ENCODE data around the gene FBXO38.
"Not testable (repeated sequence)": the region's sequence is repeated elsewhere in the genome, so short reads cannot be mapped to it uniquely, and the experiment has no call there.

FBXO38 gene

GRCh38 chr5:148465381-148466235 lies 81.8 kb downstream of the FBXO38 start:
- FAIRE-seq (no peak), DNase-seq (ENCODE audit: extremely low spot score, insufficient read length, low read depth) (no peak)

DNA sequence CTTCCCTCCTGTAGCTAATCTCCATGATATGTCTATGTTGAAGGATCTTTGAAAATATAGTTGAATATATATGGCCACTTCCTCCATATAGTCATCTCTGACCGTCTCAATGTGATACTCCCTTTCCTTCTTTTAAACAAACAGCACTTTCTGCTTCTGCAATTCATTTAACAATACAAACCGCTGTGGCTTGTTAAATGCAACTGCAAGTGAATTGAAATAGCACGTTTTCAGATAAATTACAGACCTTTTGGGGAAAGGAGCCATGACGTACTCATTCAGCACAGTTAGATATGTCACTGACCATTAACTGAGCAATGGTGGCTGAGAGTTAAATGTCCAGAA lies 82.5 kb downstream of the FBXO38 start:
- DNase-seq (ENCODE audit: extremely low spot score, insufficient read length, low read depth) (no peak), FAIRE-seq (no peak)

DNA sequence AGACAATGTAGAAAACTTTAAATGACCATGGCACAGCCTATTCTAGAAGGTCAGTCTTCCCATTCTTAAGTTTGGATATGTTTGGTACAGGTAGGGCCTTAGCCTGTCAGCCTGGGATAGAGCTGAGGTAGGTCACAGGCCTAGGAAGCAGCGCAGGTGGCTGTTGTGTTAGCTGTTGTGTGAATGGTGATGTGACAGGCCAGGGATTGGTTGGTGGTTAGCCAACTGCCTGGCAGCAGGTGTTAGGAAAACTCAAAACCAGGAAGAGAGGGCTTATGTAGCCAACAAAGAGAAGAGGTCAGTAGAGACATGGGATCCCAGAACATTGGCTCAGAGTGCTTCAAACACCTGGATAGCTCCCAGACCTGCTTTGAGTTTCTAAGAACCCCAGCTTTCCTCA lies 84.2 kb downstream of the FBXO38 start:
- no peak for DNase-seq (ENCODE audit: extremely low spot score, insufficient read length, low read depth)
- no peak for FAIRE-seq

DNA sequence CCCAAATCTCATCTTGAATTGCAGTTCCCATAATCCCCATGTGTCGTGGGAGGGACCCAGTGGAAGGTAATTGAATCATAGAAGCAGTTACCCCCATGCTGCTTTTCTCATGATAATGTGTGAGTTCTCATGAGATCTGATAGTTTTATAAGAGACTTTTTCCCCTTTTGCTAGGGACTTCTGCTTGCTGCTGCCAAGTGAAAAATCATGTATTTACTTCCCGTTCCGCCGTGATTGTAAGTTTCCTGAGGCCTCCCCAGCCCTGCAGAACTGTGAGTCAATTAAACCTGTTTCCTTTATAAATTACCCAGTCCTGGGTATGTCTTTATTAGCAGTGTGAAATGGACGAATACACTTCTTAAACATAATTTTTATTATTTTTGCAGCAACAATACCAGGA lies 85.0 kb downstream of the FBXO38 start:
- not testable (repeated sequence) for FAIRE-seq; DNase-seq (ENCODE audit: extremely low spot score, insufficient read length, low read depth)

DNA sequence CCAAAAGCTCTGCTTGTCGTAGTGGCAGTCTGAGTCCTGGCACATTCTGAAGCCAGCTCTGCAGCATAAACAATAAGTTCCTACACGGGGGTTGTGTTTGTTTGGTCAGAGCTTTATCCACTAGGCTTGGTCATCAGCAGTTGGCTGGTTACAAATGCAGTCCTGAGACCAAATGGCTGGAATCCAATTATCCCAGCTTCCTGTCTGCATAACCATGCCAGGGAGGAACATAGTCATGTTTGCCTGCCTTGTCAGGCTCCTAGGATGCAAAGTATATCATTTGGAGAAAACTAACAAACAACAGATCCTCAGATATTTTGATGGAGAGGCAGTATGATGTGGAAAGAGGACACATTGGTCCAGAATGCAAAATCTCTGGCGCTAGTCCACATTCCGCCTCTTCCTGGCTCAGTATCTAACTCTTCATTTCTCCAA lies 85.8 kb downstream of the FBXO38 start:
- DNase-seq (ENCODE audit: extremely low spot score, insufficient read length, low read depth) (no peak), FAIRE-seq (no peak)

DNA sequence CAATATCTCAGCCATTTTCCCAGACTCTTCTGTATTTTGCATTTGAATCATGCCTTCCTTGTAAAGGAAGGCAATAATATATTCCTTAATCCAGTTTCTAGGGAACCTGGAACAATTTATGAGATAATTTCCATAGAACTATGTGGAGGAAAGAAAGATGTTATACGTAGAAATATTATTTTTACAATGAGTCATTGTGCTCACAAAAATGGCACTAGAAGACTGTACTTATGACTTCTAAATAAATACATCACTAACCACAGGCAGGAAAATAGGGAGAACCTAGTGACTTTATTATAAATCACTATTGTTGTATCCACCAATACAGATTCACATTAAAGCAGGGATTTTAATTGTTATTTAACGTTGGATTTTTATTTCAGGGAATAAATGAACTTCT lies 87.6 kb downstream of the FBXO38 start:
- no peak for FAIRE-seq
- no peak for DNase-seq (ENCODE audit: extremely low spot score, insufficient read length, low read depth)

DNA sequence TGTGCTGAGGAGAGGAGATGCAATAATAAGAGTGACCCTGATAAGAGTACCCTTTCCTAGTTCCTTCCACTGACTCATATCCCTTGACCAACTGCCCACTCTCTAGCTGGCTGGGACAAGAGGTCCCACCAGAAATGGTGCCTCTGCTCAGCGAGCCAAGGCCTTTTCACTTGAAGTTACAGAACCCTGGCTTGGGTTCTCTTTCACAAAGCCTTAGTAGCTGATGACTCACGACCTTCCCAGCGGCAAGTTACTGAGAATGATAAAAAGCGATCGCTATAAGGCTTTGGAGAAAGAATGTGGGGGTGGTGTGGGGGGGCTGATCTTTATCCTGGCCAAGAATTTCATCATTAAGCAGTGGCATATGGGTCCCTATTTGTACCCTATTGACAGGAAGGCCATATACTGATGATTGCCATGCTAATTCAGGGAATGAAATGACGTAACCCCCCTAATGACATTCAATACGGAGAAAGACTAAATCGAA lies 90.3 kb downstream of the FBXO38 start:
- no peak for DNase-seq (ENCODE audit: extremely low spot score, insufficient read length, low read depth)
- no peak for FAIRE-seq

DNA sequence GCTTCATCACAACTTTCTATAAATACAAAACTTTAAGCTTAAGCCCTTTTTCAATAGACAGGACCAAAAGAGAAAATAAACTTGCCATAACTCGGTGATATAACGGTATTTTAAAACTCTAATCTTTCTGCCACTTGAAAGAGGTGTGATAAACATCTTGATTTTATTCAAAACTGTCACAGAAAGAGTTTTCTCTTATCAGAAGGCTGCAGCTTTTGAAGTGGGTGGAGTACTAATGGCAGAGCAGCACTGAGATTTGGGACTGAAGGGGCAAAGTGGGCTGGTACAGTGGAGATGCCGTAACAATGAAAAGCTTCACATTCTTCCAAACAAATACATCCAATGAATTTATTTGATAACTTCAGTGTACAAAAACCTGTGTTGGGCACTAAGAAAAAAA lies 92.5 kb downstream of the FBXO38 start:
- FAIRE-seq, result no peak
- DNase-seq (ENCODE audit: extremely low spot score, insufficient read length, low read depth), result no peak

DNA sequence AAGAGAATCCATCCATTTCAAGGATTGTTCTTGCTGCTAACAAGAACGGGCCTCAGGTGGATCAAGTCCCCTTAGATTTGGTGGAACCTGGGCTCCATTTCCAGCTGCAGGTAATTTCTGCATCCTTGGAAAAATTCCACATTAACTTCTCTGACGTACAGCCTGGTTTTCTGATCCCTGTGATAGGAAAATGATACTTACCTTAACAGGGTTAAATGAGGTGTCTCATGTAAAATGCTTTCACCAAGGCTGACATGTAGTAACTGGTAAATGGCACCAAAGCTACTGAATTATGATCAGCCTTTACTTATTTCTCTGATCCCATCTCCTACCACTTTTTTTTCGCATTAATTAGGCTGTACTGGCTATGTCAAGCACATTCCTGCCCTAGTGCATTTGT lies 93.7 kb downstream of the FBXO38 start:
- no peak for FAIRE-seq
- no peak for DNase-seq (ENCODE audit: extremely low spot score, insufficient read length, low read depth)

DNA sequence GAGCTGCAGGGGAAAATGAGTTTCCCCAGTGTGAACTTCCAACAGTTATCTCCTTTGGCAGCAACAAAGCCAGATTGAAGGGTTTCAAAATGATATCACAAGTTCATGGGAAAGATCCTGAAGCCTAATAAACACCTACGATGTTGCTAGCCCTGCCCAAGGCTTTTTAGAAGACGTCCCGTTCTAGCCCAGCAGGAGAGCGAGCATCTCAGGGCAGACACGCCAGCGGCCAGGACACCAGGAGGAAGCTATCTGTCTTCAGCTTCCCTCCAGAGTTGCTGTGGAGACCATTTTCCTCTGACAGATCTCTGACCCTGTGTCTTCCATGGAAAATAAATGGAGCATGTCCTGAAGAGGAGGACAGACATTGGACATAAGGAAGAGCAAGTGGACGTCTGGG lies 98.4 kb downstream of the FBXO38 start:
- no peak for FAIRE-seq
- DNase-seq (ENCODE audit: extremely low spot score, insufficient read length, low read depth), result no peak

- FAIRE-seq (peak; percentile 66), DNase-seq (ENCODE audit: extremely low spot score, insufficient read length, low read depth) (peak; percentile 2)
Observed at GRCh38 chr5:148482697-148483462, 99.1 kb downstream of the FBXO38 start.

- DNase-seq (ENCODE audit: extremely low spot score, insufficient read length, low read depth), result no peak
- FAIRE-seq, result no peak
Observed at GRCh38 chr5:148483750-148484149, 100.0 kb downstream of the FBXO38 start.

GRCh38 chr5:148484651-148485050 lies 100.9 kb downstream of the FBXO38 start:
- FAIRE-seq (no peak), DNase-seq (ENCODE audit: extremely low spot score, insufficient read length, low read depth) (no peak)

- FAIRE-seq, result no peak
Observed at GRCh38 chr5:148486456-148486855, 102.7 kb downstream of the FBXO38 start.

DNA sequence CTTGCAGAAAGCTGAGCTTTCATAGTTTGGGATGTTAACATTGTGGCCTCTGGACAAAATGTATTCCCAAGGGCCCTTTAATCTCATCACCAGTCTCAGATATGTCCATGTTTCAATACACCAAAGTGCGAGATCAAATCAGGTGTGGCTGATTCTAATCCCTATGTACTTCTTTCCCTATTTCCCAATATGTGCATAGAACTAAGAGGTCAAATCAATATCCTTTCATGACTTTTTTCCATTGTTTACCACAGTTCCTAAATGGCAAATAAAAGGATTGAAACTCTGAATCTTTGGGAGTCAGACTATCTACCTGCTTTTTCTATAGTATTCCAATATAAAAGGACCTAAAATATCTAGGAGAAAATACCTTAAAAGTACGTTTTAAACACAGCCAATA lies 105.0 kb downstream of the FBXO38 start:
- DNase-seq (ENCODE audit: extremely low spot score, insufficient read length, low read depth) (no peak), FAIRE-seq (no peak)

More at GRCh38 chr5:148486456-148486855, 102.7 kb downstream of the FBXO38 start:
- no peak for DNase-seq (ENCODE audit: extremely low spot score, insufficient read length, low read depth)

DNA sequence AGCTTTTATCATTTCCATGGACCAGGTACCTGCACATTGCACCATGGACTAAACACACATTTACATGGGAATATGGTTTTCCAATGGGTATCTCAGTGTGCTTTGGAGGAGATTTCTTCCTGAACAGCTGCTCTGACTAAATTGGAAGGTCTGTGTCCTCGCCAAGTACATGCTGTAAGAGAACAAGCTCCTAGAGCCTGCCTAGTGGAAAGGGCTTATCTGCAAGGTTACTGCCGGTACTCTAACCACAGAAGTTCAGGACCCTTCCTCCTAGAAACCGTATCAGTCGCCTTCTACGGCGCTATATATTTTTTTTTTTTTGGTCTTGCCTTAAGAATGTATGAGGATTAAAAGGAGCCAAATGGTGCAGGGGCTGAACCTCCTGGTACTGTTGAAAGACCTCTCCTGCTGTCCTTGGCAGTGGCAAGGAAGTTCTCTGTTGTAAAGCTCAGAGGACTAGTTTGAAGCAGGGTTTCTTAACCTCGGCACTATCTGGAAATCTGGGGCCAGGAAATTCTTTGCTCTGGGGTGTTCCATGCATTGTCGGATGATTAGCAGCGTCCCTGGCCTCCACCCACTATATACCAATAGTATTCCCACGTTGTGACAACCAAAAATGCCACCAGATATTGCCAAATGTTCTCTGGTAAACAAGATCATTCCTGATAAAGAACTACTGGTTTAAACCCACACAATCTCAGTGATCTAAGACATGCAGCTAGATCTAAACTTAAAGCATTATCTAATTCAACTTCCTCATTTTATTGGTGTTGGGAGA lies 107.4 kb downstream of the FBXO38 start:
- DNase-seq (ENCODE audit: extremely low spot score, insufficient read length, low read depth) (no peak), FAIRE-seq (no peak)

DNA sequence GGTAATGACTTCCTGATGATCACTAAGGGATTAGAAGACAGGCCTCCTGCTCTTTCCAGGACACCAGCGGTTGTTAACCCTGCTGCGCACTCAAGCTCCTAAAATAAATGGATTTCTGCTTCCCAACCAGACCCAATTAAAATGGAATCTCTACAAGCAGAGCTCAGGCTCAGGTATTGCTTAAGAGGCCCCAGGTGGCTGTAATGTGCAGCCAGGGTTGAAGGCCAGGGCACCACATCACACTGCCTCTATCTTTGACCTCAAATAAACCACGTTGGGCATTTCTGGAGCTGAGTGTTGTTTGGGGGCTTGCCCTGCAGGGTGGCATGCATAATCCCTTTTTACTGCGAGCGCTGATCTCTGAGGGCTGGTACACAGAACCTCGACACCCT lies 108.0 kb downstream of the FBXO38 start:
- FAIRE-seq (no peak), DNase-seq (ENCODE audit: extremely low spot score, insufficient read length, low read depth) (no peak)

DNA sequence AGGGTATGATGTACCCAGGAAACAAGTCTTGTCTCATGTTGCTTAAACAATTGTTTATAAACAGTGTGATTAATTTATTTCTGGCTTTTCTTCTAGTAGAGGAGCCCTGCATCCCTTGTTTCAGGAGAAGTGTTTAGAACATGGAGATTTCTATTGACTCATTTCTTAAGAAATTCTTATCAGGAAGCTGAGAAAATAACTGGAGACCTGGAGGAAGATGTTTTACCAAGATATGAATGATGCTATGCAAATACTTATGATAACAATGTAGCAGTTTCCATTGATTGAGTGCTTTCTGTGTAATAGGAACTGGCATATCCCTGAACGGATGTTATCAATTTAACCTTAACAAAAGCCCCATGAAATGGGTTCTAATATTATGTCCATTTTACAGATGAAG lies 108.6 kb downstream of the FBXO38 start:
- no peak for DNase-seq (ENCODE audit: extremely low spot score, insufficient read length, low read depth)
- FAIRE-seq, result no peak
